Fibroblast of peridontal ligament (primary cell): ENCODE results near the gene RPTOR.

Source experiments
- DNase-seq: peaks from one replicate; pipeline ENCODE4 v3.0.0-alpha.2; 2010; ENCODE audit errors: extremely low read depth

The RPTOR gene

DNA sequence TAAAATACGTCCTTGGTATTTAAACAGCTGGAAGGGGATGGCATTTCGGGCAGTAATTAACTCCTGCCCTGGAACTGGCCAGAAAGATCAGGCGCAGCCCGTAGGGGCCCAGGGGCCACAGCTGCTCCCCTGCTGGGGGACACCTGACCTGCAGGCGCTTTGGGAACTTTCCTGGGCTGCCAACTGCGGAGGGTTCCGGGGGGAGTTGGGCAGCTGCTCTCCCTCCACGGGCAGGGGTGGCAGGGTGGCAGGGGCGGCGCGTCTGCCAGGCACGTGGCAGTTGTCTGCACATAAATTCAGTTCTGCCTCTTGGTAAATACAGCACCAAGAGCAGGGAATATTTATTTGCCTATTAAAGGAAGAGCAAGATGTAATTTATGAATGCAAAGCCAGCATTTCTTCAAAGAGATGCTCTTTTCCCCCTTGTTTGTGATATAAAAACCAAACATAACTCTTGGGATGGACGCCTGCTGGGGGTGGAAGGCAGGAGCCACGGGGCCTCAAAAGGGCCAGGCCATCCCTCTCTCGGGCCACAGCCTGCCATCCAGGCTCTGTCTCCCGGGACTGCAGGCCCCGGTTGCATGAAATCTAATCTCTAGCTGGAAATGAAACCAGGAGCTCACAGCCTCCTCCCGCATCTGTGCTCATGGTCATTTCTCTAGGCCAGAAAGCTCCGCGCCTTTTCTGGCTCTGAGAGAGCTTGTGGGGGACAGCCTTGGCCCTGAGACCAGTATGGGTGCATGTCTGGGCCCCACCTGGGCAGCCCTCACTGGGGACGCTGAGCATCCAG, 417.1 kb downstream of the RPTOR start:
- no peak for DNase-seq

DNA sequence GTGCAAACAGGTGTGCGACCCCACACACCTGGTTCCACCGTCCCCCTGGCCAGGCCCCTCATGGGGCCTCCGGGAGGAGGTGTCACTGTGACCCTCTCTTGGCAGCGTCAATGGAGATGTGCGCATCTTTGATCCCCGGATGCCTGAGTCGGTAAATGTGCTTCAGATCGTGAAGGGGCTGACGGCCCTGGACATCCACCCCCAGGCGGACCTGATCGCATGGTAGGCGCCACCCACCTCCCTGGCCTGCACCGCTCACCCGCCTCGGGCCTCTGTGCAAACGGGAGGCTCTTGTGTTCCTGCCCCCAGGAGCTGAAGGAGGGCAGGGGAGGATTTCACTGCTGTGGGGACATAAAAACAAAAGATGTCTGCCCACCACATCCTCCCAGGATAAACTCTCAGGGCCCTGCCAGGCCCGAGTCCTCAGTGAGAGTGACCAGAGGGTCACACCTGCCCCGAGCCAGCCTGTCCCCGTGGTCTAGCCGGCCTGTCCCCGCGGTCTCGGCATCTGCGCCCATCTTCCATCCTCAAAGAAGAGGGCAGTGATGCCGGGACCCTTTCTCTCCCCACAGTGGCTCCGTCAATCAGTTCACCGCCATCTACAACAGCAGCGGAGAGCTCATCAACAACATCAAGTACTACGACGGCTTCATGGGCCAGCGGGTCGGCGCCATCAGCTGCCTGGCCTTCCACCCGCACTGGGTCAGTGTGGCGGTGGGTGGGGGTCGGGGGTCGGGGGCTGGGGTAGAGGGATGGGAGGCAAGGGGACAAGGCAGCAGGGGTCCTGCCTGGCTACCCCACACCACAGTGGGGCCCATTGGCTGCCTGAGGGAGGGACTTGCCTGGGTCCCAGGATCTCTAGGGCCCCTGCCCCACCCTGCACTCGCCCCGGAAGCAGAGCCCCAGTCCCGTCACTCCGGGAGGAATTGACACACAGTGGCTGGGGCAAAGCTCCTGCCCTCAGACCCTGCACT, 418.0 kb downstream of the RPTOR start:
- no peak for DNase-seq

DNA sequence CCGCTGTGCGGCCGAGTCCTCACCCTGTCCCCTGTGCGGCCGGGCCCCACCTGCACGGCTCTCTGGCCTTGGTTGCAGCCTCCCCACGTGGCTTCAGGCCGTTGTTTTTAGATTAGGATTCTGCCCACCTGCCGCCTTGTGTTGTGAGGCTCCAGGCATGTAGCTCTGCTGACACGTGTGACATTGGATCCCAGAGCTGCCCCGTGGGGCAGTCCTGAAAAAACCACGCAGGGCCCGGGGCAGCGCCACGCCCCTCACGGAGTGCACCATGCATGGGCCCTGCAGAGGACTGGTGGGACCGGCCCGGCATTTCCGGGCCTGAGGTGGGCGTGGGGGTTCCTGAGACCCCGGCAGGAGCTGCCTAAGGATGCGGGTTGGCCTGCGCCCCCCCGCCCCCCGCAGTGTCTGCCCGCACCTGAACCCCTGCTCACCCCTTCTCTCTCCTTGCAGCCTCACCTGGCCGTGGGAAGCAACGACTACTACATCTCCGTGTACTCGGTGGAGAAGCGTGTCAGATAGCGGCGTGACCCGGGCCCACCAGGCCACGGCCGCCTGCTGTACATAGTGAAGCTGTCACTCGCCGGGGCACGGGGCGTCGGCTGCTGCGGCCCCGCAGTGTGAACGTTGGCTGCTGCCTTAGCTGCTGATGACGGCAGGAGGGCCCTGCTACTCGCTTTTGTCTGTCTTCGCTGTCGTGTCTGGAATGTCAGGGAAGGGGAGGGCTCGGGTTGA, 419.3 kb downstream of the RPTOR start:
- no peak for DNase-seq

DNA sequence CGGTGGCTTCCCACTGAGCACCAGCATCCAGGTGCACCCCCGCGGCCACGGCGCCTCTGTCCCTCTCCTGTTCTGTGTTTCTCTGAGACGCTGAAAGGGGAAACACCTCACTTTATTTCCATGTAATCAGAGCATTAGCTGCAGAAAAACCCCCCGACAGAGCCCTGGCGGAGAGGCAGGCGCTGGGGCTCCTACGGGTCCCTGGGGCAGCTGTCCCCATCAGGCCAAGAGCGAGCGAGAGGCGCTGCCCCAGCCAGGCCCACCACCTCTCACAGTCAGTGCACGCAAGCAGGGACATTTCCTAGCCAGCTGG, 419.9 kb downstream of the RPTOR start:
- no peak for DNase-seq

DNA sequence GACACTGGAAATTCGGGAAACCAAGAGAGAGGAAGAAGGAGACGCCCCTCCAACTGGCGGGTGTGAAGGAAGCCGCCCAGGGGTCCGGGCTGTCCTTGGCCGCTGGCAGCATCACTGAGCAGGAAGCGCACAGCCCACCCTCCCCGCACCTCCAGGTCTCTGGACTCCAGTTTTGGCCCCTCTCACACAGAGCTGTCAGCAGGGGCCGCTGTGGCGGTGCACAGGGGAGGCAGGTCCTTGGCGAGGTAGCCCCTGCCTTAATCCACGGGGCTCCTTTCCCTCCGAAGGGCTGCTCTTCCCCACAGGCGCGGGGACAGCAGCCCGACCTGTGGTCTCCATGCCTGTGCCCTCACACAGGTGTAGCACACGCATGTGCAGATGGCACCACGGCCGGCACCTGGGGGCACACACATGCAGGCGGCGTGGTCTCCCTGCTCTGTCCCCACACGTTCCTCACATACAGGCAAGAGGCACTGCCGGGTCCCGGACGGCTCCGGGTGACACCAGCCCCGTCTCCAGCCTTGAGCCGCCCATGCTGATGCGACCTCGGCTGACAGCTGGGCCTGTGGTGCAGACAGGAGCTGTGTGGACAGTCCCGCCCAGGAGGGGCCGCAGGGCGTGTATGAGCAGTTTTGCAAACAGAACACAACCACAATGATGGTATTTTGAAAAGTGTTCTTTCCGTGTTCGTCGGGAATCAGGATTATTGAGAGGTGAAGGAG, 420.4 kb downstream of the RPTOR start:
- no peak for DNase-seq

DNA sequence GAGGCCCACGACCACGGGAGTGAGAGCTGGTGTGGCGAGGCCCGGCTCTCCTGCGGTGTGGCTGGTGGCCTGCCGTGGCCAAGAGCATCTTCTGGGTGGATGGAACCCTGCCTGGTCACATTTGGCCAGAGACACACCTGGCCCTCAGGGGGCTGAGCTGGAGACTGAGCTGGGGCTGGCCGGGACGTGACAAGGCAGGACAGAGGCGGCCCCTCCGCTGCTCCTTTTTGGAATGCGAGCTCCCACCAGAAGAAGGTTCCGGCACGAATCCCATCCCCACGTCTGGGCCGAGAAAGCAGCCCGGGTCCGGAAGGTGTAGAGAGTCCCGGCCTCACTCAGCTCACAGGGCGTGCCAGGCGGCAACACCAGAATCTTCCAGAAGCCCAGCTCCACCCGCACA, 421.0 kb downstream of the RPTOR start:
- DNase-seq: no peak

DNA sequence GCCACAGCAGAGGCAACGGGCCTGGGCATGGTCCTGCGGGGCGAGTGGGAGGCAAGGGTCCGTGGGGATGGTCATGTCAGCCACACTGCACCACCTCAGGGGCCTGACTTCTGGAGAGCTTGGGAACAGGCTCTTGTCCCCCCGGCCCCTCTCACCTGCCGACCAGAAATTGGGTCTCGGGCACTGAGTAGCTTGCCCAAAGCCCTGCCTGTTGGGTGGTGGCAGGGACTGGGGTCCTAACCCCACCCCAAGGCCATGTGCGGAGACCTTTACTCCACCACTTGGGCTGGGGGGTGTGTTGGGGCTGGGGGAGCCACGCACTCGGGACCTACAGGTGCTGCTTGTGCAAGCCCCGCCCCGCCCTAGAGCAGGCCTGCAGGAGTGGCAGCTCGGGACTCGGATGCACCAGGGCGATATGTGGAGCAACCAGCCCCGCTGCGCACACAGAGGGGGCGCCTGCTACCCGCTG, 422.8 kb downstream of the RPTOR start:
- DNase-seq: no peak

DNA sequence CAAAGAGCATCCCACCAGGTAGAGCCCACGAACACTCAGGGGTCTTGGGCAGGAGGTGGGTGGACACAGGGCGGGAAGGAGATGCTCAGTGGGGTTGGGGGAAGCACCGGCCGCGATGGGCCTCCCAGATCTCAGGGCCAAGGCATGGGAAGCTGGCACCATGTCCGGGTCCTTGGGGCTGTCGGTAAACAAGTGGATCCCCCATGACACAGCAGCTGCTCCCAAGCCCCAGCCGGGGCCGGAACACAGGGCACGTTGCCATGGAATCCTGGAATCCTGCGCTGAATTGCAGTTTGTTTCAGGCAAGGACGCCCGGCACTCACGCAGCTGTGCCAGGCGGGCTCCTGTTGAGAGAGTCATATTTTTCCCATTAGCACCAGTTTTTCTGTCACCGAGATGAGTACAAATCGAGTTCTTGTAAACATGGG, 424.0 kb downstream of the RPTOR start:
- DNase-seq: peak; percentile 58

DNA sequence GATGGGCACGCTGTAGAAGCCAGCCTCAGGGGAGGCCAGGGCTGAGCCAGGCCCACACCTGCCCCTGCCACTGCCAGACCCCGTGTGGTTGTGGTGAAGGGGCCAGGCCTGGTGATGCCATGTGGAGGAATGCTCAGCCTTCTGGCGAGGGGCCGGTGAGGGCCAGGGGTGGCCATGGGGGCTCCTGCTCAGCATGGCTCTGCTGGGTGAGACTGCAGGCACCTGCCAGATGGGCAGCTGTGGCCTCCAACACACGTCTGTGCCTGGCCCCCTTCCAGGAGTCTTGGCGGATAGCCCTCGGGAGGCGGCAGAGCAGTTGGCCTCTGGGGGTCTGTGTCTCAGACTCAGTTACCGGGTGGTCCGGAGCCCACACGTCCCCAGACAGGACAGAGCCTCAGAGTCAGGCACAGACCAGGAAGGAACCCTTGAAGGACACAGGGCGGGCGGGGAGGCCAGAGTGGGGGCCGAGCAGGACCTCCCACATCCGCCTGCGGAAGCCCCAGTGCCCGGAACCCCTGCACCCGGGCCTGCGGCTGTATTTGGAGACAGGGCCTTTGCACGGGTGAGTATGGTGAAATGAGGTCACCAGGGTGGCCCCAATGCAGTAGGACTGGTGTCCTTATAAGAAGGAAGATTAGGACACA, 424.5 kb downstream of the RPTOR start:
- no peak for DNase-seq

DNA sequence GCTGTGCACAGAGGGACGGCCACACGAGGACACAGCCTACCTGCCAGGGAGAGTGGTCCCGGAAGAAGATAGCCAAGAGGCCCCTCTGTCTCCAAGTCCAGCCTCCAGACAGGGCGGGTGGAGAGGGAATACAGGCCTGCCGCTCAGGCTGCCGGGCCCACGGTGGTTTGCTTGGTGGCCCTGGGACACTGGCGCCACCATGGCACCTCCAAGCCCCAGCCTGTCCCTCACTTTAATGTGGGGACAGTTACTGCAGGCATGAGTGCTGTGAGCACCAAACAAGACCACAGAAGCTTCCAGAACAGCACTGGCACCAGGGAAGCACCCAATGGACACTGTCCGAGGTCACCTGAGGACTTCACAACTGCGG, 425.0 kb downstream of the RPTOR start:
- DNase-seq: no peak

DNA sequence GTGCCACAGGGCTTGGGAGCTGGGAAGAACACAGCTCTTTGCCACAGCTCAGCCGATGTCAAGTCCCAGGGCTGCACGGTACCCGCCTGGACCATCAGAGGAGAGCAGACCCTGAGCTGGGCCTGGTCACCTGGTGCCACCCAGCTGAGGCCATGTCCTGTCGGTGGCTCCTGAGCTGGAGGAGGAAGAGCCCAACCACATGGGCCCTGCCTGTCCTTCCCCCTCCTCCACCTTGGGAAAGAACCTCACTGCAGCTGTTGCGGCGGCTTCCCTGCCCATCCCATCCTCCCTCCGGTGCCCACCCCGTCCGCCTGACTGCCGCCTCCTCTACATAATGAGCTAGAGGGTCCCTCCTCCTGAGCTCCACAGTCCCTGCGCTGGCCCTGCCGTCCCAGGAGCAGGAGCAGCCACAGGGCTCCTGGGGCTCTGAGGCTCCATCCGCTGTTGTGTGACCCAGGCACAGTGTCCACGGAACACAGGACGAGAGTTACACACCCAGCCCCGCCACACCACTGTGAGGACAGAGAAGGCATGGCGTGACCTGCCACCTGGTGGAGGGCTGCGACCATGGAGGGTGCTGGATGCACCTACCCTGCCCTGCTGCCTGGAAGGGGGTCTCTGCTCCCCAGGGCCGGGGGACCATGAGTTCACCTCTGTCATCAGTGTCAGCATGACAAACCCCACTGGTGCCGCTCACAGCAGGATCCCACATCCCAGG, 425.6 kb downstream of the RPTOR start:
- DNase-seq: peak; percentile 22

DNA sequence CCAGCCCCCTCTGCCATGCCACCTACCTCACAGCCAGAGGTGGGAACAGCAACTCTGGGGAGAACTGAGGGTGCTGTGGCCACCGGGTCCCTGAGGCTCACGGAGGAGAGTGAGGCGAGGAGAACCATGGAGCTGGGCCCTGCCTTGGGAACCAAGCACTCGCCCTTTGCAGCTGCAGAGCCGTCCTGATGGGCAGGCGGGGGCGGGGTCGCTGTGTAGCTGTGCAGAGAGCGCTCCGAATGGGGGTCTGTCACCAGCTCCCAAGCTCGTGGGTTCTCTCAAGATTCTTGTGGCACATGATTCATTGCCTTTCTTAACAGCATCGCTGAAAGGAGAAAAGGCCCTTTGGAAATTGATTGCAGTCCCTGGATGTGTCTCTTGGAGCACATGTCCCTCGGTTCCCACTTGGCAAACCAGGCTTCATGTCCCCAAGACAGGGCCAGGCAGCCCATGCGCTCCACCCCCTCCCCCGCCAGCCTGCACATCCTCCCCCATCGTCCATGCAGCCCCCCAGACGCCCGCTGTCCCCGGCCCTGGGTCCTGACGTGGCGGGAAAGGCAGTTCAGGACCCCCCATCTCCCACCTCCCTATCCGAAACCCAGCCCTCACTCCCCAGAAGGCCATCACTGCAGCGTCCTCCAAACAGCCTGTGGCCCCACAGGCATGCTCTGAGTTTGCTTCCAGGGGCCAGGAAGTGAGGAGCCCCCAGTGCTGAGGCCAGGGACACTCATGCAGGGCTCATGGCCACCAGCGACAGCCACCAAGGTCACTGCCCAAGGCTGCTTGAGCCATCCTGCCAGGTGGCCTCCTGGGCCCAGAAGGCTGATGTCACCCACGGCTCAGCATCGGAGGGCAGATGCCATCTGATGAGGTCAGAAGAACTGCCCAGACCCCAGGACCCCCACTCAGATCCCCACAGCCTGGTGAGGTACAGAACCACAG, 426.4 kb downstream of the RPTOR start:
- DNase-seq: no peak

DNA sequence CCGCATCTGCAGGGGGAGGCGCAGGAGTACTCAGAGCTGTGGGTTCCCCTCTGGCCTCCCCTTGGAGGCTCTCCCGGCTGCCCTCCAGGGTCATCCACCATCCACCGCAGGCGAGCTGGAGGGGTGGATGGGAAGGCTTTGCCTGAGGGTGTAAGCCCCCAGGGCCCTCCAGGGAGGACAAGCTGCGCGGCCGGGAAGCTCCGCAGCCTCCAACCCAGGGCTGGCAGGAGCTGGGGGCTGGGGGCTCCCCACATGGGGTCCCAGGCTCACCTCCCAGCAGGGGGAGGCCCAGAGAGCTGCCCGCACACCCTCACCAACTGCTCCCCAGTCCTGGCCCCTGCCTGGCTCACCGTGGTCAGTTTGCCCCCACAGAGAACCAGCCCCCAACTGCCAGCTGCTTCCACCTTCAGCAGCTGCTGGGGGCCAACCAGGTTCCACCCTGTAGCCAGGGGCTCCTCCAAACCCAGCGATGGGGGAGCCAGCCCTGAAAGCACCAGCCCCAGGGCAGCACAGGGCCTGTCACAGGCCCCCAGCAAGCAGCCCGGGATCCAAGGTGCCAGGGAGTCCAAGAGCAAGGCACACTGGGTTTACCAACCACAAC, 427.2 kb downstream of the RPTOR start:
- no peak for DNase-seq

DNA sequence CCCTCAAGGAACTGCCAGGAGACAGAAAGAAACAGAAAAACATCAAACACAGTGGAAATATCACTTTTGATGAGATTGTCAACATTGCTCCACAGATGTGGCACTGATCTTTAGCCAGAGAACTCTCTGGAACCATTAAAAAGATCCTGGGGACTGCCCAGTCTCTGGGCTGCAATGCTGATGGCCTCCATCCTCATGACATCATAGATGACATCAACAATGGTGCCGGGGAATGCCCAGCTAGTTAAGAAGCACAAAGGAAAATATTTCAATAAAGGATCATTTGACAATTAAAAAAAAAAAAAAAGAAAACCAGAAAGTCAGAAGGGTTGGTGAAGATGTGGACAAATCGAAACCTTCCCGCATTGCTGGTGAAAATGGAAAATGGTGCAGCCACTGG, 432.1 kb downstream of the RPTOR start:
- no peak for DNase-seq

DNA sequence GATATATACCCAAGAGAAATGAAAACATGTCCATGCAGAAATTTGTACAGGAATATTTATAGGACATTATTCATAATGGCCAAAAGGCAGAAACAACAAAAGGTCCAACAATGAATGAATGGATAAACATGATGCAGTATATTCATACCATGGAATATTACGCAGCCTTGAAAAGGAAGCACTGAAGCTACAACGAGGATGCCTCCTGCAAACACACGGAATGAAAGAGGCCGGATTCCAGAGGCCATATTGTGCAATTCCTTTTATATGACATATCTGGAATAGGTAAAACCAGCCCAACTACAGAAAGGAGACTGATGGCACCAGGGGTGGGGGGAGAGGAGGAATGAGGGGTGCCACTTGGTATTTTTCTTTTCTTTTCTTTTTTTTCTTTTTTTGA, 432.5 kb downstream of the RPTOR start:
- DNase-seq: no peak

DNA sequence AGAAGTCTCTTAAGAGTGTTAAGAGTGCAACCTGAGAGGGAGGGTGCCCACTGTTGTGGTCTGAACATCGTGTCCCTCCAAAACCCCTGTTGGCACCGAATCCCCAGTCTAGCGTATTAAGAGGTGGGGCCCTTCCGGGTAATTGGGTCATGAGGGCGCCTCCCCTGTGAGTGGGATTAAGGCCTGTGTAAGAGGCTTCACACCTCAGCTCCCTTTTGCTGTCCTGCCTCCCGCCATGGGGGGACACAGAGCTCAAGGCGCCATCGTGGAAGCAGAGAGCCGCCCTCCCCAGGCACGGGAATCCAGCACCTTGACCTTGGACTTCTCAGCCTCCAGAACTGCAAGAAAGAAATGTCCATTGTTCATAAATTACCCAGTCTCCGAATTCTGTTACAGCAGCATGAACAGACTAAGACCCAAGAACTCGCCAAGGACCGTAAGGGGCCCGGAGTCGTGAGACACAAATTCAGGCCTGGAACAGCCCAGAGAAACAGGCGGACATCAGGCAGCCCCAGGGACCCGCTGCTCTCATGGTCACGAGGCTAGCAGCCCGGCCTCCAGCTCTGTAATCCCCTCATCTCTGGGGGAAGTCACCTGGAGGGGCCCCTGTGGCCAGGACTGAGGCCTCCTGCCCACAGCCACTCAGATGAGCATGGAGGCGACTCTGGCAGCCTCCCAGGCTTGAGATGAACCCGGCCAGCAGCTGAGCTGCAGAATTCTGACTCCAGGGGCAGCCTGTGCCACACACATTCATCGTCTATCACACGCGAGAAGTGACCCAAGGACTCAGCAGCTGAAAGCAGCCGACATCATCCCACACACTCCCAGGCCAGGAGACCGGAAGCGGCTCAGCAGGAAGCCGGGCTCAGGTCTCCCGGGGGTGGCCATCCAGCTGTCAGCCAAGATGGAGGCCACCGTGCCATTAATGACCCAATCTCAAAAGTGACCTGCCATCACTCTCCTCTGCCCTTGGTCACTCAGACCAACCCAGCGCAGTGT, 434.2 kb downstream of the RPTOR start:
- no peak for DNase-seq

DNA sequence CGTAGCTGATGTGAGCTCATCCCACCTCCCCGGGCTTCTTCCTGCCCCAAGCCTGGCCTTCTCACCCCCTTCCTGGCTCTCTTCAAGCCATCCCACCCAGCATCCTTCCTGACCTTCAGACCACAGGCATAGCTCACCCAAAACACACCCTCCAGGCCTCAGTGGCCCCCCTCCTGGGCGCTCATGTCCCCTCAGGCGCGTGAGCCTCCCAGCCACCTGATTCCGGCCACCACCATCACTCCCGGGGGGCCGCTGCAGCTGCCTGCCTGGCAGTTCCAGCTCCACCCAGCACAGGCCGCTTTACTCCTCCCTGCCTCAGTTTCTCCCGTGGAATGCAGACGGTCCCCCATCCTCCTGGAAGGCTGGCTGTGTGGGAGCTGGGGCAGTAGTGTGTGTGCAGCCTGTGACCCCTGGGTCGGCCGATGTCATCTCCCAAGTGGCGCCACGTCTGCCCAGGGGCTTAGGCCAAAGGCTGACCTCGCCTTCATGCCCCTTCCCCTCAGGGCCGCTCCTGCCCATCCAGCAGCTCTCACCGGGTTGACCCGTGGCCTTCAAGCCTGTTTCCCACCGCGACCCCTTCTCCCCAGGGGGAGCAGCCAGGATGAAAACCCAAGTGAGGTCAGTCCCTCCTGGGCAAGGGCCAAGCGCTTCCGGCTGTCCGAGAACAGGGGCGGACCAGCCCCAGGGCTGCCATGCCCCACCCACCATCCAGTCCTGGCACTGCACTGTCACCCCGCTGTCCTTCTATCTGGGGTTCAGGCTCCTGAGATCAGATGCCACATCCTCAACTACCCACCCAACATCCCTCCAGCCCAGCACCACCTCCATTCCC, 435.1 kb downstream of the RPTOR start:
- DNase-seq: no peak
